Brain microvascular endothelial cell (primary cell): ENCODE results near the gene NTMT1.

Source experiments
- DNase-seq: peaks from one replicate; pipeline ENCODE4 v3.0.0-alpha.2; 2020
- H3K27ac ChIP-seq: fragments of 250-450 bp; sonication (Bioruptor Pico); 2 replicates; pipeline ENCODE4 v1.5.1; 2020; ENCODE audit warnings: mild to moderate bottlenecking, moderate library complexity
- H3K27me3 ChIP-seq: fragments of 250-450 bp; sonication (Bioruptor Pico); replicated peaks from 2 replicates; pipeline ENCODE4 v1.5.1; 2020; ENCODE audit warnings: mild to moderate bottlenecking
- H3K36me3 ChIP-seq: fragments of 250-450 bp; sonication (Bioruptor Pico); replicated peaks from 2 replicates; pipeline ENCODE4 v1.5.1; 2020; ENCODE audit warnings: mild to moderate bottlenecking
- H3K4me3 ChIP-seq: 2 replicates; pipeline ENCODE4 v1.5.1; 2011; ENCODE audit warnings: low read depth, mild to moderate bottlenecking, control low read depth, low read length, moderate library complexity
- in situ Hi-C: cut with HindIII; loops from 2 replicates; pipeline ENCODE4 v1.10.0; 2017; ENCODE audit warnings: low sequenced_read_pairs, low pct_ligation_motif_present
- TF ChIP-seq, protein P1 (sequence below): IDR thresholded peaks from 2 replicates; pipeline ENCODE4 v1.5.1; 2011; ENCODE audit warnings: low read depth, mild to moderate bottlenecking, moderate library complexity, low read length, control low read depth, inconsistent platforms; ENCODE audit errors: missing control alignments

The NTMT1 gene

DNA sequence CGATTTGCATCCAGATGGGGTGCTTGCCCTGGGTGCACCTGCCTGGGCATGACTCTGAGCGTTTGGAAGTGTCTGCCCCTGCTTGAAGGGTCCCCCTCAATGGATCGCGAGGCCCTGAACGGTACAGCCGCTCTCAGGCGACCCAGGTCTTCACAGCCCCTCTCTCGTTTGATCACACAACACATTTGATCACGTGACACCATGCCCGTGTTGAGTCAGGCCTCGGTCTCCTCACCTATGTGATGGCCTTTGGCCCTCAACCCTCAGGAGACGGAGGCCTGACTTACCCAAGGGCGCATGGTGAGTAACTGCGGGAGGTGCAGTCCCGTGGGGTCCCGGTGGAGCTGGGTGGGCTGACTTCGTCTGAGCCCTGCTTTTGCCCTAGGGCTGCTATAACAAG is 18.9 kb downstream of the NTMT1 start:
- in situ Hi-C loops = no loop called here
- H3K36me3 ChIP-seq = no peaks in the 10 kb centered on the region
- TF ChIP-seq, protein P1, sequence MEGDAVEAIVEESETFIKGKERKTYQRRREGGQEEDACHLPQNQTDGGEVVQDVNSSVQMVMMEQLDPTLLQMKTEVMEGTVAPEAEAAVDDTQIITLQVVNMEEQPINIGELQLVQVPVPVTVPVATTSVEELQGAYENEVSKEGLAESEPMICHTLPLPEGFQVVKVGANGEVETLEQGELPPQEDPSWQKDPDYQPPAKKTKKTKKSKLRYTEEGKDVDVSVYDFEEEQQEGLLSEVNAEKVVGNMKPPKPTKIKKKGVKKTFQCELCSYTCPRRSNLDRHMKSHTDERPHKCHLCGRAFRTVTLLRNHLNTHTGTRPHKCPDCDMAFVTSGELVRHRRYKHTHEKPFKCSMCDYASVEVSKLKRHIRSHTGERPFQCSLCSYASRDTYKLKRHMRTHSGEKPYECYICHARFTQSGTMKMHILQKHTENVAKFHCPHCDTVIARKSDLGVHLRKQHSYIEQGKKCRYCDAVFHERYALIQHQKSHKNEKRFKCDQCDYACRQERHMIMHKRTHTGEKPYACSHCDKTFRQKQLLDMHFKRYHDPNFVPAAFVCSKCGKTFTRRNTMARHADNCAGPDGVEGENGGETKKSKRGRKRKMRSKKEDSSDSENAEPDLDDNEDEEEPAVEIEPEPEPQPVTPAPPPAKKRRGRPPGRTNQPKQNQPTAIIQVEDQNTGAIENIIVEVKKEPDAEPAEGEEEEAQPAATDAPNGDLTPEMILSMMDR = no peak
- no peak for DNase-seq
- no peaks in the 10 kb centered on the region for H3K27me3 ChIP-seq
- no peak overlapping the region for H3K27ac ChIP-seq
- no peak overlapping the region for H3K4me3 ChIP-seq

DNA sequence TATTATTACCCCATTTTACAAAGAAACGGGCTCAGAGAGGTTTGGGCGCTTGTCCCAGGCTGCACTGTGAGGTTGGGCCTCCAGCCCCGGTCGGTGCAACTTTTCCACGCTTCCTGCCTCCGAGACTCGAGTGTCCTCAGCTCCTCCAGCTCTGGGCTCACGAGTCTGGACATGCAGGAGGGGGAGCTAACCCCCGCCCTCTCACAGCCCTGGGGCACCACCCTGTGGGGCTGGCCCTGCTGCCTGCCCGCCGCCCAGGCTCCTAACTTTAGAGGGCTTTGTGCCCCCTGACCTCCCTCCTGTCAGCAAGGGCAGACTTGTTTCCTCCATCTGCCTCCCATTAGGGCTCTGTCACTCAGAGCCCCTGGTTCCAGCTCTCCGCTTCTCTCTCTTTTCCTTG is 20.3 kb downstream of the NTMT1 start:
- DNase-seq = no peak
- no peaks in the 10 kb centered on the region for H3K36me3 ChIP-seq
- in situ Hi-C loops = no loop called here
- H3K4me3 ChIP-seq = no peak overlapping the region
- no peaks in the 10 kb centered on the region for H3K27me3 ChIP-seq
- no peak overlapping the region for H3K27ac ChIP-seq
- TF ChIP-seq, protein P1 = no peak

DNA sequence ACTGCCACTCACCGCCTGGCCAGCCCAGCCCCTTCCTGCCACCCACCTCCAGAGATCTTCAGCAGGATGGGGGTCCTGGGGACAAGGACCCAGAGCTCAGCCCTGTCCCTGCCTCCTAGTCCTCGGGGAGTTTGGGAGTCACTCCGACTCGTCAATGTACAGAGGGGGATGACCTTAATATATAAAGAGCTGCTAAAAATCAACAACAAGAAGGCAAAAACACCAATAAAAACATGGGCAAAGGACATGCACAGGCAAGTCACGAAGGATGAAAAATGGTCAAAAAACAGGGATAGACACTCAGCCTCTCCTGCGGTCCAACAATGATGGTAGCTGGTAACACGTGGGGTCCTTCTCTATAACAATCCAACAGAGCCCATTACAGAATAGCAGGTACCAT is 20.7 kb downstream of the NTMT1 start:
- DNase-seq = no peak
- Histone ChIP-seq H3K27ac (no peak overlapping the region), H3K36me3 (no peaks in the 10 kb centered on the region), H3K4me3 (no peak overlapping the region), H3K27me3 (no peaks in the 10 kb centered on the region)
- in situ Hi-C loops = no loop called here
- TF ChIP-seq, protein P1 = no peak

DNA sequence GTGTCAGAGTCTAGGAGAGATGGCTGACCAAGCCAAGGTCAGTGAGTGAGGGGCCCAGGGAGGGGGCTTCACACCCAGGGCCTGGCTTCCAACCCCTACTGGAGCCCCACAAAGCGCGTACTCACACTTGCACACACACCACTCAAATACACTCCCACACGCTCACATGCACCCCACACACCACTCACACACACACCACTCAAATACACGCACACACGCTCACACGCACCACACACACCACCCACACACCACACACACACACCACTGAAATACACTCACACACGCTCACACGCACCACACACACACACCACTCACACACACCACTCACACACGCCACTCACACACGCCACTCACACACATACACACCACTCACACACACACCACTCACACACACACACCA is 21.7 kb downstream of the NTMT1 start:
- H3K36me3 ChIP-seq = no peaks in the 10 kb centered on the region
- H3K27me3 ChIP-seq = no peaks in the 10 kb centered on the region
- no peak overlapping the region for H3K27ac ChIP-seq
- in situ Hi-C loops = no loop called here
- no peak for DNase-seq
- no peak overlapping the region for H3K4me3 ChIP-seq
- TF ChIP-seq, protein P1 = no peak

DNA sequence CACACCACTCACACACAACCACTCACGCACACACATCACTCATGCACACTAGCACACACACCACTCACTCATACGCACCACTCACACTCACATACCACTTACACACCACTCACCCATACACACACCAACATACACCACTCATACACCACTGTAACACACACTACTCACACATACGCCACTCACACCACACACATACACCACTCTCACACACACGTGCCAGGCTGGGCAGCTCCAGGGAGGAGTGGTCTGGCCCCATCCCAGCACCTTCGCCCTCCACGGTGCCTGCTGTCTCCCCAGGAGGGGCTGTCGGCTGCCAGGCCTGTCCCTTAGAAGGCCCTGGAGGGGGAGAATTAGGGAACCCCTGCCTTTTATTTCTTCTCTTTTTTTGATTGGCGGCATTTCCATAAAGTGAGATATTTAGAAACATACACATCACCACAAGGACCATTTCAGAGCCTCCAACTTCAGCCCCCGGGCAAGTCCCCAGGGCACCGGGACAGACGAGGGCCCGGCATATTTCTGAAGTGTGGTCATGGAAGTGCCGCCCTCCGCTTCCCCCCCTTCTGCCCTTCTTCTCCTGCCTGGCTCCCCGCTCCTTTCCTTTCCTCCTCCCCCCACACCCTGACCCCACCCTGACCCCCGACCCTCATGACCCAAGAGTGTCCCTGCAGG is 22.3 kb downstream of the NTMT1 start:
- no peak for DNase-seq
- in situ Hi-C loops = no loop called here

More for the DNA sequence above, 22.3 kb downstream of the NTMT1 start:
- H3K4me3 ChIP-seq = no peak overlapping the region
- H3K36me3 ChIP-seq = no peaks in the 10 kb centered on the region
- H3K27ac ChIP-seq = no peak overlapping the region
- TF ChIP-seq, protein P1 = no peak
- H3K27me3 ChIP-seq = no peaks in the 10 kb centered on the region
